Body of pancreas (tissue), 4 donors: ENCODE measurements around the gene TMEM132C.

Experiments used
- POLR2A ChIP-seq, 3 donors: fragments of 450-650 bp; IDR thresholded peaks; one replicate each; pipeline ENCODE4 v1.6.1; 2016; ENCODE audit warnings: antibody characterized with exemption in 3 of 3, mild to moderate bottlenecking in 2 of 3
- TF ChIP-seq, protein P1 (sequence below), 7 experiments: fragments of 450-650 bp in 4 of 7; fragments of 200-600 bp in 3 of 7; sonication (generic) in 3 of 7; IDR thresholded peaks; one replicate each; pipeline ENCODE4 v1.5.1; 2016 to 2019; ENCODE audit warnings: antibody characterized with exemption in 7 of 7

GRCh38 chr12:128381946-128382345 is 115.0 kb downstream of the TMEM132C start:
- TF ChIP-seq, protein P1, sequence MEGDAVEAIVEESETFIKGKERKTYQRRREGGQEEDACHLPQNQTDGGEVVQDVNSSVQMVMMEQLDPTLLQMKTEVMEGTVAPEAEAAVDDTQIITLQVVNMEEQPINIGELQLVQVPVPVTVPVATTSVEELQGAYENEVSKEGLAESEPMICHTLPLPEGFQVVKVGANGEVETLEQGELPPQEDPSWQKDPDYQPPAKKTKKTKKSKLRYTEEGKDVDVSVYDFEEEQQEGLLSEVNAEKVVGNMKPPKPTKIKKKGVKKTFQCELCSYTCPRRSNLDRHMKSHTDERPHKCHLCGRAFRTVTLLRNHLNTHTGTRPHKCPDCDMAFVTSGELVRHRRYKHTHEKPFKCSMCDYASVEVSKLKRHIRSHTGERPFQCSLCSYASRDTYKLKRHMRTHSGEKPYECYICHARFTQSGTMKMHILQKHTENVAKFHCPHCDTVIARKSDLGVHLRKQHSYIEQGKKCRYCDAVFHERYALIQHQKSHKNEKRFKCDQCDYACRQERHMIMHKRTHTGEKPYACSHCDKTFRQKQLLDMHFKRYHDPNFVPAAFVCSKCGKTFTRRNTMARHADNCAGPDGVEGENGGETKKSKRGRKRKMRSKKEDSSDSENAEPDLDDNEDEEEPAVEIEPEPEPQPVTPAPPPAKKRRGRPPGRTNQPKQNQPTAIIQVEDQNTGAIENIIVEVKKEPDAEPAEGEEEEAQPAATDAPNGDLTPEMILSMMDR (IDR thresholded peaks at IDR 0.05) = no peak
- TF ChIP-seq POLR2A (IDR thresholded peaks at IDR 0.05) = no peak
